Activated T-cell treated with anti-CD3 and anti-CD28 coated beads, Interleukin-2, amount 50 U/mL, for 4 hours (primary cell): Measurements from ENCODE around the gene SLCO2B1. TPM values are rescaled to one million over a fixed set of nuclear protein-coding genes. Genes with fewer than 3 reads are reported as not detected.
A peak's percentile ranks its signal among the peaks of the same experiment; 100 is the strongest.

Source experiments
- ATAC-seq, 2 donors: fragments of 200-7000 bp; cut with Tn5 transposase; one replicate each; pipeline ENCODE4 v1.10.0; 2021
- DNase-seq: peaks from one replicate; pipeline ENCODE4 v3.0.0-alpha.2; 2020
- H3K27me3 Mint-ChIP-seq: one replicate; pipeline ENCODE4 v1.8.0; 2021; ENCODE audit warnings: low read depth, mixed read lengths
- H3K36me3 Mint-ChIP-seq: one replicate; pipeline ENCODE4 v1.8.0; 2022; ENCODE audit warnings: mixed read lengths; ENCODE audit not compliant: insufficient read depth
- H3K4me1 Mint-ChIP-seq: one replicate; pipeline ENCODE4 v1.8.0; 2021; ENCODE audit warnings: low read depth, mixed read lengths
- H3K4me3 Mint-ChIP-seq: one replicate; pipeline ENCODE4 v1.8.0; 2021; ENCODE audit warnings: mild to moderate bottlenecking, moderate library complexity, mixed read lengths
- H3K9me3 Mint-ChIP-seq: one replicate; pipeline ENCODE4 v1.8.0; 2021; ENCODE audit warnings: mixed read lengths
- total RNA-seq, 3 donors: library from RNA; stranded (reverse); gene quantifications; one replicate each; pipeline ENCODE4 v1.2.1, GENCODE V29; 2021

Gene SLCO2B1
- total RNA-seq, 3 donors from 2014 or later: 0.18 to 0.30 (median 0.18) TPM

DNA sequence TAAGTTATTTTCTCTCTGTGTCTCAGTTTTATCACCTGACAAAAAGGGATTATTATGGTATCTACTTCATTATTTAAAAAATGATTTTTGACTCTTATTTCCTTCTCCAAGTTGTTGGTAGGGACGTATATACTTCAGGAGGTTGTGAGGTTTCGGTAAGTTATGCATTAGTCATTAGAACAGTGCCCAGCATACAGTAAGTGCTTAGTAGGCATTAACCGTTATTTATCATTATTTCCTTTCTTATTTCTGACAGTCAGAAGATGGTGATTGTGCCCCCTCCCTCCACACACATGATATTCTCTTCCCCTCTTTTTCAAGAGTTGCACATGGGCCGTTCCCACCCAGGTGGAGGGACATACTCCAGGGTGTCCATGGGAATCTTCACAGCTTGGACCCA lies 36.1 kb downstream of the SLCO2B1 start:
- Mint-ChIP-seq H3K36me3 (no peaks in the 10 kb centered on the region), H3K4me1 (no peaks in the 10 kb centered on the region), H3K4me3 (no peak overlapping the region), H3K9me3 (no peaks in the 10 kb centered on the region), H3K27me3 (peaks cover 4% of the 10 kb centered on the region)
- ATAC-seq (no peak), DNase-seq (no peak)

GRCh38 chr11:75188671-75189070 lies 37.8 kb downstream of the SLCO2B1 start:
- ATAC-seq (no peak), DNase-seq (no peak)
- Mint-ChIP-seq H3K4me3 (no peak overlapping the region), H3K9me3 (no peaks in the 10 kb centered on the region), H3K27me3 (no peaks in the 10 kb centered on the region), H3K4me1 (no peaks in the 10 kb centered on the region), H3K36me3 (no peaks in the 10 kb centered on the region)

GRCh38 chr11:75189108-75189507 lies 38.2 kb downstream of the SLCO2B1 start:
- no peak overlapping the region for H3K4me3 Mint-ChIP-seq
- DNase-seq (no peak), ATAC-seq (no peak)
- H3K4me1 Mint-ChIP-seq: no peaks in the 10 kb centered on the region
- H3K36me3 Mint-ChIP-seq: no peaks in the 10 kb centered on the region
- H3K9me3 Mint-ChIP-seq: no peaks in the 10 kb centered on the region
- no peaks in the 10 kb centered on the region for H3K27me3 Mint-ChIP-seq

- no peak for ATAC-seq
- Mint-ChIP-seq H3K4me1 (no peaks in the 10 kb centered on the region), H3K36me3 (no peaks in the 10 kb centered on the region), H3K27me3 (no peaks in the 10 kb centered on the region), H3K9me3 (no peaks in the 10 kb centered on the region), H3K4me3 (no peak overlapping the region)
- no peak for DNase-seq
These were observed 39.0 kb downstream of the SLCO2B1 start for GRCh38 chr11:75189911-75190310.

GRCh38 chr11:75190652-75191329 lies 39.9 kb downstream of the SLCO2B1 start:
- Mint-ChIP-seq H3K36me3 (no peaks in the 10 kb centered on the region), H3K9me3 (no peaks in the 10 kb centered on the region), H3K27me3 (no peaks in the 10 kb centered on the region), H3K4me1 (no peaks in the 10 kb centered on the region), H3K4me3 (no peak overlapping the region)
- DNase-seq (no peak), ATAC-seq (peak in 1 of 2 donors; percentile 18)

DNA sequence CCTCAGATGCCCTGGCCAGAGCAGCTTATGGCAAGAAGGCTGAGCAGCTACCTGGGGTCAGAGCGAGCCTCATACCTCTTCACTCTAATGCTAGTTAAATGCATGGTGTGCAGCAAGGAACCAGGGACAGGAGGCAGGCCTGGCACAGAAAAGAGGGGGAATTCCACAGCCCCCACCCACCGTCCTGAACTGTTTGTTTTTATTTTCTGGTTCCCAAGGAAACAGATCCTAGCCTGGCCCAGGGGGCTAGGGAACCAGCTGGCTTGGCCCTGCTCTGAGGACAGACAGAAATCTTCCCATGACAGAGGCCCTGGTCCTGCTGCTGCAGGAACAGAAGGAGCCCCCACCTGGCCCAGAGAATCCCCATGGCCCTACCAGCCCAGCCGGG lies 40.4 kb downstream of the SLCO2B1 start:
- ATAC-seq: no peak
- Mint-ChIP-seq H3K36me3 (no peaks in the 10 kb centered on the region), H3K27me3 (peaks cover 2% of the 10 kb centered on the region), H3K9me3 (no peaks in the 10 kb centered on the region), H3K4me3 (no peak overlapping the region), H3K4me1 (no peaks in the 10 kb centered on the region)
- DNase-seq: no peak

- Mint-ChIP-seq H3K4me1 (no peaks in the 10 kb centered on the region), H3K9me3 (no peaks in the 10 kb centered on the region), H3K36me3 (no peaks in the 10 kb centered on the region), H3K27me3 (peaks cover 4% of the 10 kb centered on the region), H3K4me3 (no peak overlapping the region)
- ATAC-seq (no peak), DNase-seq (no peak)
These were observed 42.4 kb downstream of the SLCO2B1 start for GRCh38 chr11:75193271-75193670.

DNA sequence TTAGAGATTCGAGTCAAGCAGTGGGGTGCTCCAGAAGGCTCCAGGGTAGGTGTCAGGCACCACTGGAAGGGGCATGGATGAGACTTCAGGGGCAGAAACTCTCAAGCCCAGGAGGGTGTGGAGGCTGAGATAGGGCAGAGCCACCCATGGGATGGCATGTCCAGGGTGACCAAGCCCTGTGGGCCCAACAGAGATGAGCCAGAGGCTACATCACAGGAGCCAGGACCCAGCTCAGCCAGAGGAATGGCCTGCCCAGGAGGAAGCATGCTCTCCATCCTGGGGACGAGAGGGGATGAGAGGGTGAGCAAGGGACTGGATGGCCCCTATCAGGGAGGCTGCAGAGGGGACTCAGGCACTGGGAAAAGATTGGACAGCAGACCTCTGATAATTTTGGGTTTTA lies 42.8 kb downstream of the SLCO2B1 start:
- Mint-ChIP-seq H3K36me3 (no peaks in the 10 kb centered on the region), H3K4me1 (no peaks in the 10 kb centered on the region), H3K9me3 (no peaks in the 10 kb centered on the region), H3K4me3 (no peak overlapping the region), H3K27me3 (peaks cover 4% of the 10 kb centered on the region)
- no peak for ATAC-seq
- DNase-seq: no peak

DNA sequence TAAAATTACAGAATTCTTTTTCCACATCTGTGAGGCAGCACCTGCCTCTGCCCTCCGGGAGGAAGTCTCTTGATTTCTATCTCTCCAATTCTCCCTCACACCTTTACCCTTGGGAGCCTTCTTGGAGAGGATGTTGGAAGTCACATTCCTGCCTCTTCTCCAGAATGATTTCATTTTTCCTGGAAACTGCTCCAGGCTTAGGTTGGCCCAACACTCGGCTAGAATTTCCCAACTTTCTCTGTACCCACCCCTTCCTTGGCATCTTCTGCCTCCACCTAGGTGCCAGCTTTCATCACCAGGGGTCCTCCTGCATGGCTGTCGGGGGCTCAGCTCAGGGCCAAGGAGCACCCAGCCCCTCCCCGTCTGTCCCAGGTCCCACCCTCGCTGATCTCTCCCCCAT lies 43.2 kb downstream of the SLCO2B1 start:
- Mint-ChIP-seq H3K9me3 (no peaks in the 10 kb centered on the region), H3K4me1 (no peaks in the 10 kb centered on the region), H3K4me3 (no peak overlapping the region), H3K27me3 (peaks cover 4% of the 10 kb centered on the region), H3K36me3 (no peaks in the 10 kb centered on the region)
- ATAC-seq: no peak
- DNase-seq: no peak

DNA sequence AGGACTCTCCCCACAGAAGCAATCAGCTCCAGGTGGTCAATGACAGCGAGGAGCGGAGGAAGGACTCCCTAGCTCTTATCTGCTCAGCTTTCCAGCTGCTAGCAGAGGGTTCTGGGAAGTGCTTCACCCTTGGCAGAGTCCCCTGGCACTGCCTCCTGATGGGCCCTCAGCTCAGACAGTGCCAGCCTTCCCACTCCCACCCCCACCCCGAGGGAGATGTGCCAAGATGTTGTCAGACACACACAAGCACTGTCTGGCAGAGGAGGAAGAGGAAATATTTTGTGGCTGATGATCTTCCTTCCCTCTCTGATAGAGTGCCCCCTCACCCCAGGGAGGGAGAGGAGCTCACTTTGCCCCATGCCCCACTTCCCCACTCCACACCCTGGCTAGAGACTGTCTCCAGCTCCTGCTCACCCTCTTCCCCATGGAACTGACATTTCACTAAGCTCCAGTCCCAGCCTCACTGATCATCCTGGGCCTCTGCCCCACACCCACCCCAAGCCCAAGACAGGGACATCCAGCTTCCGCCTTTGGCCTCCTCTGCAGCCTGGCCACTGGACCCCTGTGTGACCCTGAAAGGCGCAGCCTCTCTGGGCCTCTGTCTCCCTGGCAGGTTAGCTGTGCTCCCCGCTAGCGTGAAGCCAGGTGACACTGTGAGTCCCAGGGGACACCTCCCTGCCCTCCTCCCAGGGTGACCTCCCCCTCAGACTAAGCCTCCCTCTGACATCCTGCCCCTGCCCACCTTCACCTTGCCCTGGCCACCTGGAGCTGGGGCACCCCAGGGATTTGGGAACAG lies 44.5 kb downstream of the SLCO2B1 start:
- Mint-ChIP-seq H3K4me3 (no peak overlapping the region), H3K4me1 (no peaks in the 10 kb centered on the region), H3K36me3 (no peaks in the 10 kb centered on the region), H3K9me3 (no peaks in the 10 kb centered on the region), H3K27me3 (peaks cover 4% of the 10 kb centered on the region)
- DNase-seq (no peak), ATAC-seq (no peak)

- no peaks in the 10 kb centered on the region for H3K4me1 Mint-ChIP-seq
- peaks cover 4% of the 10 kb centered on the region for H3K27me3 Mint-ChIP-seq
- H3K36me3 Mint-ChIP-seq: no peaks in the 10 kb centered on the region
- H3K9me3 Mint-ChIP-seq: no peaks in the 10 kb centered on the region
- H3K4me3 Mint-ChIP-seq: no peak overlapping the region
- DNase-seq (no peak), ATAC-seq (no peak)
These were observed 45.5 kb downstream of the SLCO2B1 start for GRCh38 chr11:75196426-75196825.

GRCh38 chr11:75197512-75198277 lies 46.8 kb downstream of the SLCO2B1 start:
- no peaks in the 10 kb centered on the region for H3K9me3 Mint-ChIP-seq
- ATAC-seq (no peak), DNase-seq (no peak)
- H3K36me3 Mint-ChIP-seq: no peaks in the 10 kb centered on the region
- no peaks in the 10 kb centered on the region for H3K4me1 Mint-ChIP-seq
- no peak overlapping the region for H3K4me3 Mint-ChIP-seq
- peaks cover 4% of the 10 kb centered on the region for H3K27me3 Mint-ChIP-seq

GRCh38 chr11:75198278-75198973 lies 47.5 kb downstream of the SLCO2B1 start:
- ATAC-seq (no peak), DNase-seq (no peak)
- peaks cover 4% of the 10 kb centered on the region for H3K27me3 Mint-ChIP-seq
- H3K9me3 Mint-ChIP-seq: no peaks in the 10 kb centered on the region
- H3K36me3 Mint-ChIP-seq: no peaks in the 10 kb centered on the region
- H3K4me1 Mint-ChIP-seq: no peaks in the 10 kb centered on the region
- H3K4me3 Mint-ChIP-seq: no peak overlapping the region

GRCh38 chr11:75199412-75199955 lies 48.6 kb downstream of the SLCO2B1 start:
- Mint-ChIP-seq H3K4me3 (no peak overlapping the region), H3K4me1 (no peaks in the 10 kb centered on the region), H3K27me3 (peaks cover 4% of the 10 kb centered on the region), H3K36me3 (no peaks in the 10 kb centered on the region), H3K9me3 (no peaks in the 10 kb centered on the region)
- ATAC-seq: no peak
- DNase-seq: no peak
